NOMO-1 treated with DMSO at 0.1 percent for 48 hours (cell line): ENCODE results near the gene SAFB.
A peak's percentile ranks its signal among the peaks of the same experiment; 100 is the strongest.

Source experiments
- DNase-seq: peaks from one replicate; lab custom pipeline; 2025; ENCODE audit not compliant: unreplicated experiment; lab: John Stamatoyannopoulos, UW

The SAFB gene

DNA sequence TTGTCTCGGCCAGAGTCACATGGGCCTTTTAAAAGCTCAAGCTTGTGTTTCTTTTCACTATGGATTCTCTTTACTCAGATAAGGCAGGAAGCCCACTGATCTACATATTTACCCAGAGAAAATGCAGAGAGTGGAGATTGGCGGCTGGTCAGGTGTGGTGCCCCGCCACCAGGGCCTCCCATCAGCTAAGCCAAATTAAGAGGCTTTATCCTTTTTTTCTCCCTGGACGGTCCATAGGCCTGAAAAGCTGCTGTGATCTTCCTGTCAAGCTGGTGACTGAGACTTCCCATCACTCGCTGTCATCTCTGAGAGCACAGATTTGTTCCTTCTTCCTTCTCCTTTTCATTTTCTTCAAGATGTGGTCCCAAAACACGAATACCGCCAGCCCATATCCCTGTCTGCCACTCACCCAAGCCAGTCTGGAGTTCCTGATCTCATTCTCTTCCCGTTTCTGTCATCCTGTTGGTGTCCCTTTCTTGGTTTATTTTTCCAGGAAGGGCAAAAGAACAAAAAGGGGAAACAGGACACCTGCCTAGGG lies 1.9 kb downstream of the SAFB start:
- DNase-seq = no peak

DNA sequence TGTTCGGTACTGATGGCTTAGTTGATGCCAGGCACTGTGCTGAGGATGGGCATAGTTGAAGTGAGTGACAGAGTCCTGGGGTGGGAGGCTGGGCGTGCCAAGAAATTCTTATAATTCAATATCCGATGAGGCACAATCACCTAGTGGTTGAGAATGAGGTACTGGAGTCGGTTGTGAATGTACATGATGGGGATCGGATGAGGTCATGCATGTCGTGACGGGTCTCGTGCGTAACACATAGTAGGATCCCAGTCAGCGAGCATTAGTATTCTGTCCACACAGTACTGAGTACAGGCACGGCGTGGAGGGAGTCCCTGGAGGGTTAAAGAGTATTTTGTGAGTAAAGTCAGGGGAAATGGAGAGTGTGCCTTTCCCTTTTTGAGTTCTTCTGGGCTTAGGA lies 2.8 kb downstream of the SAFB start:
- DNase-seq = no peak

DNA sequence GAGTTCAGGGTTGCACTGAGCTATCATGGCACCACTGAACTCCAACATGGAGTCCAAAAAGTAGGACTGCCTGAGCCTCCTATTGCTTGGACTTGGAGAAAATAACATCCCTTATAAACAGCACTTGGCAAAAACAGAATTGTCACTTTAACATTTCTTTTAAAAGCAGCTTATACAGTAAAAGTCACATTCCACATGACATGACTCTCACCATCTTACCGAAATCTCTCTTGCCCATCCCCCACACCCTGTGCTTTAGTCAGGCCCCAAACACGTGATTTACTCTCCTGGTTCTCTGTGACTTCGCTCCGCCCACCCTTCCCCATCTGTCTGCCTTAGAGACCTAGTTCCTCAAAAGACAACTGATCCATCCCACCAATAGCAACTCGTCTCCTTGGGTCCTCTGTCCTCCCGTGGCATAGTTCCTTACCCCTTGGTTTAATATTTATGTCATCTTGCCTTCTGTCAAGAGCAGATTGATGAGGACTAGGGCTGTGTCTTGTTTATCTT lies 4.6 kb downstream of the SAFB start:
- peak; percentile 96 for DNase-seq

GRCh38 chr19:5628461-5628860 lies 5.6 kb downstream of the SAFB start:
- DNase-seq = peak; percentile 42

DNA sequence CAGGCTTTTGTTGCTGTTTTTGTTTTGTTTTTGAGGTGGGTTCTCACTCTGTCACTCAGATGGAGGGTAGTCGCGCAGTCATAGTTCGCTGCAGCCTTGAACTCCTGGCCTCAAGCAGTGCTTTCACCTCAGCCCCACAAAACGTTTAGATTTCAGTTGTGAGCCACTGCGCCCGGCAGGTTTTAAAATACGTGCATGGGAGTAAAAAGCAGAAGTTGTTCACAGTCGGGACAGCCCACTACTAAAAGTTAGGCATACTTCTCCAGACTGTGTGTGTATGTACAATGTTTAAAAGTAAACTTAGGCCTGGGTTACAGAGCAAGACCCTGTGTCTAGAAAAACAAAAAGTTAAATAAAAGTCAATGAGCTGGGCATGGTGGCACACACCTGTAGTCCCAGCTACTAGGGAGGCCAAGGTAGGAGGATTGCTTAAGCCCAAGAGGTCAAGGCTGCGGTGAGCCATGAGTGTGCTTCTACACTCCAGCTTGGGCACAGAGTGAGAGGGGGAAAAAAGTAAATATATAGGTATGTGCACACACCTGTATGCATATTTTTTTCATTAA lies 6.1 kb downstream of the SAFB start:
- DNase-seq = peak; percentile 80

- no peak for DNase-seq
Measured at GRCh38 chr19:5631567-5632240, 8.8 kb downstream of the SAFB start.

- no peak for DNase-seq
Measured at GRCh38 chr19:5632241-5632612, 9.3 kb downstream of the SAFB start.

- no peak for DNase-seq
Measured at GRCh38 chr19:5632657-5633056, 9.8 kb downstream of the SAFB start.

DNA sequence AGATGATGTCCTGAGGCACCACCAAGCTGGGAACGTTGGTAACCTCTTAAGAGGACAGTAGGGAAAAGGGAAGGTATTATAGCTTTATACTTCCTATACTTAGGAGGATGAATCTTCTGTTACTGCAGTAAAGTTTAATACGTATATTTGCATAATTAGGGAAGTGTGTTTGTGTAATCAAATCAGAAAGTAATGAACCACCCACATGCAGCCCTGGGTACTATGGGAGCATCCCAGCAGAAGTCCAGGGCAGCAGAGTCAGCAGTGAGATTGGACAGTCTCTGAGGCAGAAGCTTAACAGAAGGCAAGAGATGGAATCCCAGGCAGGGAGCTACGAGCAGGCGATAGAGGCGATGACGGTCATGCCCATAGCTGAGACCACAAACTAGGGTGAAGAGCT lies 12.5 kb downstream of the SAFB start:
- DNase-seq = no peak

- peak; percentile 55 for DNase-seq
Measured at GRCh38 chr19:5637971-5638370, 15.1 kb downstream of the SAFB start.

DNA sequence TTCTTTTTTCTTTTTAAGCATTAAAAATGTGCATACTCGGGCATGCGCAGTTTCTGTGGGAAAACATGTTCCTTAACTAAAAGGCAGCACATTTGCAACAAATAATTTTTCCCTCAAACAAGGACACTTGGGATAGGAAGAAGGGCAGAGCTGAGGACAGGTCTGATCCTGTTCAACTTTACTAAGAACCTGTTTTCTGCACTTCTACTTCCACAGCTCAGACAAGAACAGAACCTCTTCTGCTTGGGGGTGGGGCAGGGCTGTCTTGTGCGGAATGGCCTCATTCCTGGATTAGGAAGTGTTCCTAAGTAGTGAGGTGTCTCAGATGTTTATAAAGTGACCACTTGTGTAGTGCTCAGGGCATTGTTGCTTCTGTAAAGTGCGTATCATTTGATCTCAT lies 18.3 kb downstream of the SAFB start:
- no peak for DNase-seq

DNA sequence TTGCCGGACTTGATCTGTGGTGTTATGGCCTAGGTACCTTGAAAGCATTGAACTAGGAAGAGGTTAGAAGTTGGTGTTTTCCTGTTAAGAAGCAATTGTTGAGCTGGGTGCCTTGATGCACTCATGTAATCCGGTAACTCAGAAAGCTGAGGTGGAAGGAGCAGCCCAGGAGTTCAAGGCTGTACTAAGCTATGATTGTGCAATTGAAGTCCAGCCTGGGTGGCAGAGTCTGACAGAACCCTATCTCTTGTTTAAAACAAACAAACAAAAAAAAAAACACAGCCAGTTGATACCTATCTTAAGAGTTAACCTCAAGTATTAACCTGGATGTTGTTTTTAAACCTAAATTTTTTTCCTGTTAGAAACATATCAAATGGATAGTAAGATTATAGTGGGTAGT lies 19.3 kb downstream of the SAFB start:
- no peak for DNase-seq

DNA sequence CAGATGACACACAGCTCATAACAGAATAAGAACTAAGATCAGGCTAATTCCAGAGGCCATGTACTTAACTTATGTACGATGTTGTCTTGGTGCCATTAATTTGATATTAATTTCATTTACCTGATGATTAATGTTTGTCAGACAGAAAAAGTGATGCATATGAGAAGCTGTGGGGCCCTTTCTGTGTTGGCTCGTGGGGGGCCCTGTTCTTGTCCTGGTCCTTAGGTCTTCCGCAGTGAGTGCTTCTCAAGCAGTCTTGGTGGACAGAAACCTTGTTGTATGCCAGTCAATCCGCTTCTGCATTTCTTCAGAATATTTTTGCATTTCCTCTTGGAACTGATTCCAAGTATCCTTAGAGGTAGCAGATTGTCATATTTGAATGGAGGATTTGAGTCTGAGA lies 20.2 kb downstream of the SAFB start:
- DNase-seq = no peak

- DNase-seq = no peak
Measured at GRCh38 chr19:5644037-5644436, 21.2 kb downstream of the SAFB start.

DNA sequence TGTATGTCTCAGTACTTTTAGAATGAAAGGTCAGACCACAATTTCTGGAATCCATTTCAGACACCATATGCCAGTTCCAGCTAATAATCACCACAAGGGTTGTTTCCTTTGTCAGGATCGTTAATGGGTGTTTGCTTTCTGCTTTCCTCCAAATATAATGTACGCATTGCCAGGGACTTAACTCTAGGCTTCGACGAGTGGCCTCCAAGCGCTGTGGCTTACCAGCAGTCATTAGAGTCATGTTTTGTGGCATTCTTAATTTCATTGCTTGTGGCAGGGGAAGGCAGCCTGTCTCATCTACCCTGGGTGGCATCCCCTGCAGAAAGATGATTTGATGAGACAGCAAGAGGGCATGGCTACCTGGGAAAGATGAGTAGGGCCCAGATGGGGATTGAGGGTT lies 22.5 kb downstream of the SAFB start:
- DNase-seq = no peak

GRCh38 chr19:5646703-5647102 lies 23.8 kb downstream of the SAFB start:
- DNase-seq = no peak

DNA sequence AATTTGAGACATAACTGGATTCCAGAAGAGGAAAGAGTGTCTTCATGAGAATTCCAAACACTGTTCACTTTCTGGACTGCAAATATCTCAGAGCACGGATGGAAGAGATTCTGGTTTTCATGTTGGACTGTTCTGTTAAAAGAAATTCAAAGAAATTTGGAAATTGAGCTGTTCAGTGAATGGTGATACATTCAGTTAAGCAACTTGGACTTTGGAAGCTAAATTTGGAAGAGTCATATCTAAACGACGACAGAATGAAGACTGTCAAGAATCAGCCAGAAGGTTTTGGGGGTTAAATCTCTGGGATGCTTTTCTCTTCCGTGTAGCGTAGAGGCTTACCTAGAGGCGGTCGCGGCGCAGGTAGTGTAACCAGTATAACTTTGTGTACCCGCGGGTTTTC lies 25.6 kb downstream of the SAFB start:
- DNase-seq = no peak

DNA sequence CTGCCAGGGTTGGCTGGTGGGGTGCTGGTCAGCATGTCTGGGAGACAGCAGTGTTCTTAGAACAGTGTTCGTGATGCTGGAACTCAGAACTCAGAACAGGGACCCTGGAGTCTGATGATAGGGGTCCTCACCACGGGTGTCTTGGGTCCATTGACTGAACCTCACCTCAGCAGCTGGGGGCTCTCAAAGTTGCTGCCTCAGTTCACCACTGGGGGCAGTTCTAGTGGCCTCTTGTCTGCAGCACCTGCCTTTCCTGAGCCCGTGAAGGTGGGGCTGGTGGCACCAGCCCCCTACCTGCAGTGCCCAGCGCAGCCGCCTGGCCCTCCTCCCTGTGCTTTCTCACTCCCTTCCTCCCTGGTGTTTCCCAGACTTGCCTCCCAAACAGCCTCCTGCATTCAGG lies 28.5 kb downstream of the SAFB start:
- DNase-seq = no peak

DNA sequence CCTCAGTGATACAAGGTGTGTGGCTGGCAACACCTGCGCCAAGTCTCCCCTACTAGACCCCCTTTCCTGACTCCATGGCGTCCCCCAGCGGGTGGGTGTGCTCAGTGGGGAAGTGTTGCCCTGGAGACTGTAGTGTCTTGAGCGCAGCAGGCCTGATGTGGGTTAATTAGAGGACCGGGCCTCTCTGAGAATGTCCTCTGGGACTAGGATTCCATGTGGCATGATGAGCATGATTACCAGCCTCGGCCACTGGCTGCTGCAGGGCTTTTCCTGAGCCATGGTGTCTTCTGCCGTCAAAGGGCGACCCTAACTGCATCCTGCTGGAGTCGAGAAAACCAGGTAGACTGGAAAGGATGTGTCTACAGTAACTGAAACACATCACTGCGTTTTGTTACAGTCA lies 29.4 kb downstream of the SAFB start:
- no peak for DNase-seq

GRCh38 chr19:5654931-5655330 lies 32.0 kb downstream of the SAFB start:
- DNase-seq = no peak

DNA sequence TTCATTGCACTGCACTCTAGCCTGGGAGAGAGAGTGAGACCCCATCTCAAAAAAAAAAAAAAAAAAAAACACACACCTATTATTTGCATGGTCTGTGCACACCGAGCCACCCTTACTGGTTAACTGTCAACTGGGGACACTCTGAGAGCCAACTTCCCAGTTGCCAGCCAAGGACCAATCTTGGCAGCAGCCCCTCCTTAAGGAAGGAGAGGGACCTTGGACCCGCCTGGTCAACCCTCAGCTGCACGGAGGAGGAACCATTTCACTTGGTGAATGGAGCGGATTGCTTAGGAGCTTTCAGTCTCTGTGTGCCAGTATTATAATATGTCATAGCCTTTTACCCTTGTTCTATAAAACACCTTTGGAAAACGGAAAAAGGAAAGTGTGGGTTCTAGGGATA lies 32.5 kb downstream of the SAFB start:
- no peak for DNase-seq

- no peak for DNase-seq
Measured at GRCh38 chr19:5661483-5661882, 38.6 kb downstream of the SAFB start.

DNA sequence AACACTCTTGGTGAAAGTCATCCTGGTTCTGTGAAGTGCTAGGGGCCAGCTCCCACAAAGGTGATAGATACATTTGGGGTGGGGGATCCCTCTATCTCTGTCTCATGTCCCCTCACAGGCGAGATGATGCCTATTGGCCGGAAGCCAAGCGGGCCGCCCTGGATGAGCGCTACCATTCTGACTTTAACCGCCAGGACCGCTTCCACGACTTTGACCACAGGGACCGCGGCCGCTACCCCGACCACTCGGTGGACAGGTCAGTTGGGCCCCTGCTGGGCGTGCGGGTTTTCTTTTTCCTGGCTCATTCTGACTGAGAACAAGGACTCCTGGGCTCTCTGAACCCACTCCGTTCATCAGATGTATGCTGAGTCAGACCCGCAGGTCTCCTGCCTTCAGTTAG lies 41.0 kb downstream of the SAFB start:
- no peak for DNase-seq
